Measurements from ENCODE around the gene CROCC2.

Gene CROCC2

DNA sequence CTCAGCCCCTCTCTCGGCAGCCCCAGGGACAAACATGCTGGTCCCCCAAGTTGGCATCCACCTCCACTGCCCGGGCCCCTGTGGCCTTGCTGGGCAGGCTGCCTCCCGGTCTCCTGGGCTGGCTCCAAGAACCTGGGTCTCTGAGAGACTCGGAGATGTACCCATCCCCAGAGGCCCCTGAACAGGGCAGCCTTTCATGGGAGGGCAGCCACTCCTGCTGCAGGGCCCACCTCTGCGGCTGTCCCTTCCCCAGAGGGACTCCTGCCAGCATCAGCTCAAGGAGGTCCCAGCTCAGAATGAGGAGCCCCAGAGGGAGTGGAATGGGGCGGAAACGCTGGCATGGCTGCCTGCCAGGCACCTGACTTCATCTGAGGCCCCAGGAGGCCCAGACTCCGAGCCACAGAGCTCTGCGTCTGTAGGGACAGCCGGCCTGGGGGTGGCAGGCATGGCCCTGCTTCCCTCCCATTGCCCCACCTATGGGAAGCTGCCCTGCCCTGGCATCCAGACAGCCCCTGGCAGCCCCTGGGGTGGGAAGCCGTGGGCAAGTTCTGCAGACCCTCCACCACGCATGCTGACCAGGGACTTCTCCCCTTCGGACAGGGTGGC is 857 bp upstream of the CROCC2 start:
- Histone ChIP-seq H3K9me3 (no peaks in the 10 kb centered on the region), H3K27me3 (no peaks in the 10 kb centered on the region), H3K4me1 (peaks cover 65% of the 10 kb centered on the region), H3K4me2 (peak overlapping the region; percentile 98), H3K27ac (peak overlapping the region; percentile 63; the same call in 1 of the 2 replicates), H4K20me1 (peaks cover 23% of the 10 kb centered on the region), H3K9ac (no peak overlapping the region), H3K4me3 (peak overlapping the region; percentile 2; the same call in 1 of the 2 replicates), H3K36me3 (no peaks in the 10 kb centered on the region)
- no peak for TF ChIP-seq Cebpa-rat (IDR thresholded peaks at IDR 0.05)

DNA sequence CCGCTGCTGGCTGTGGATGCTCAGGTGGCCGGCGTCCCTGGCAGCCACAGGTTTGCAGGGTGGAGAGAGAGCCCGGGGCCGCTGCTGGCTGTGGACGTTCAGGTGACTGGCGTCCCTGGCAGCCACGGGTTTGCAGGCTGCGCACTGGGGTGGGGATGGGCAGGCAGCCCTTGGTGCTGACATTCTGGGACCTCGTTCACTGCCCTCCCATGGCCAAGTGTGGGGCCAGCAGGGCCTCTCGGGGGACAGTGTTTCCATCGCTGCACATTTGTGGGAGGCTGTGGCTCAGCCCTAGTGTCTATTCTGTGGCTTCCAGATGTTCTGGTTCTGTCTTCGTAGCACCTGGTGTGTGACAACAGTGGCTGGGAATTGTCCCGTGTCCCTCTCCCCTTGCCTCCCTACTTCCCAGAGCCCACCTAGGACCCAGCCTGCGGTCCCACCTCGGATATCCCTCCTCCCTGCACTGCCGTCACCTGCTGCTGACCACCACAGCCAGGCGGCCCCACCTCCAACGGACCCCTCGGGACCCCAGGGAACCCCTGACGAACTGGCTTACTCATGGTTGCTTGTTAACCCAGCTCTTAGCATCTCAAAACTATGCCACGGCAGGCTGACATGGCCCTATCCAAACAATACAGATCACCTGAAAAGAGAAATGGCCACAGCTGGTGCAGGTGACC is 915 bp downstream of the CROCC2 start:
- Histone ChIP-seq H4K20me1 (peaks cover 23% of the 10 kb centered on the region), H3K4me2 (peak overlapping the region; percentile 98), H3K4me1 (peaks cover 67% of the 10 kb centered on the region), H3K9me3 (no peaks in the 10 kb centered on the region), H3K36me3 (no peaks in the 10 kb centered on the region), H3K27me3 (no peaks in the 10 kb centered on the region), H3K27ac (no peak overlapping the region), H3K9ac (no peak overlapping the region), H3K4me3 (no peak overlapping the region)
- no peak for TF ChIP-seq Cebpa-rat (IDR thresholded peaks at IDR 0.05)

DNA sequence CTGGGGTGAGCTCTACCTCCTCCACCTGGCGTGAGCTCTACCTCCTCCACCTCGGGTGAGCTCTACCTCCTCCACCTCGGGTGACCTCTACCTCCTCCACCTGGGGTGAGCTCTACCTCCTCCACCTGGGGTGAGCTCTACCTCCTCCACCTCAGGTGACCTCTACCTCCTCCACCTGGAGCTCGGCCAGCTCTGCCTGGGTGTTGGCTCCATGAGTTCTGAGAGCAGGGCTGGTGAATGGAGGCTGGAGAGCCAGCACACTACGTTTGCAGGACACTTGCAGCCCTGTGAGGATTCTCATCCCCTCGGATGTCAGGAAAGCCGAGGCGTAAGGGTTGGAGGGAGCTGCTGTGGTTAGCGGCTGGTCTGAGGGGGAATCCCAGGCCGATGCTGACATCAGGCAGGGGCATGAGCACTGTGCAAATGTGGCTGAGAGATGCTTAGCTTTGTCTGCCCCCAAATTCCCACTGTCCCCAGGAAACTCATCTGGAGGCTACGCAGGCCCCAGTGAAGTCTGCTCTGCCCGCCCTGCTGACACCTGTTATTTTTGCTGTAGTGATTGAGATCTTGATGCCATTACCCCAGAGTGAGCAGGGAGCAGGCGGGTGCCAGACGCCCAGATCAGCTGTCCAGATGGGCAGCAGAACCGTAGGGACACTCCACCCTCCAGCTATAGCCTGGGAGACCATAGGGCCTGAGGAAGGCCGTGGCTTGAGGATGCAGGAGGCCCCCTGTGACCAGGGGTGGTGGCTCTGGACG is 3.3 kb downstream of the CROCC2 start:
- Histone ChIP-seq H3K4me3 (no peak overlapping the region), H3K36me3 (no peaks in the 10 kb centered on the region), H3K9me3 (no peaks in the 10 kb centered on the region), H3K27ac (no peak overlapping the region), H3K27me3 (no peaks in the 10 kb centered on the region), H3K4me1 (peaks cover 59% of the 10 kb centered on the region), H3K4me2 (no peak overlapping the region), H4K20me1 (peaks cover 23% of the 10 kb centered on the region), H3K9ac (no peak overlapping the region)
- no peak for TF ChIP-seq Cebpa-rat (IDR thresholded peaks at IDR 0.05)

DNA sequence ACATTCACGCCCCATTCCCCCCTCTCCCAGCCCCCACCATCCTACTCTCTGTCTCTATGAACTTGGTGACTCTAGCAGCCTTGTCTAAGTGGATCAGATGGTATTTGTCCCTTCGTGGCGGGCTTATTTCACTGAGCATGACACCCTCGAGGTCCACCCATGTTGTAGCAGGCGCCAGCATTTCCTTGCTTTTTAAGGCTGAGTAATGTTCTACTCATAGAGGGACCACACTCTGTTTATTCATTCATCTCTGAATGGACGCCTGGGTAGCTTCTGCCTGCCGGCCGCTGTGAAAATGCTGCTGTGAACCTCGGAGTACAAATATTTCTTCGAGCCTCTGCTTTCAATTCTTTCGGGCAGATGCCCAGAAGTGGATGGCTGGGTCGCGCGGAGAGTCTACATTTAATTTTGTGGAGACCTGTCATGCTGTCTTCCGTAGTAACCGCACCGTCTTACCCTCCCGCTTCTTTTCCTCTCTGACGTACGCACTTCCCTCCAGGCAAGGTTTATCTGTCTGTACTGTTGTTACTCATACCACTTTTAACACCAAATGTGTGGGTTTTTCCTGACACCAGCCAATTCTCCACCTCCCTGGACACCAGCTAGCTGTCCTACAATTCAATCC is 5.6 kb downstream of the CROCC2 start:
- Histone ChIP-seq H3K27me3 (no peaks in the 10 kb centered on the region), H3K4me1 (peaks cover 54% of the 10 kb centered on the region), H3K27ac (no peak overlapping the region), H3K9me3 (no peaks in the 10 kb centered on the region), H4K20me1 (no peaks in the 10 kb centered on the region), H3K4me2 (no peak overlapping the region), H3K36me3 (no peaks in the 10 kb centered on the region), H3K9ac (0 out of 2 replicates have a peak overlapping the region, but pooled peaks have one; percentile 15), H3K4me3 (no peak overlapping the region)
- no peak for TF ChIP-seq Cebpa-rat (IDR thresholded peaks at IDR 0.05)

DNA sequence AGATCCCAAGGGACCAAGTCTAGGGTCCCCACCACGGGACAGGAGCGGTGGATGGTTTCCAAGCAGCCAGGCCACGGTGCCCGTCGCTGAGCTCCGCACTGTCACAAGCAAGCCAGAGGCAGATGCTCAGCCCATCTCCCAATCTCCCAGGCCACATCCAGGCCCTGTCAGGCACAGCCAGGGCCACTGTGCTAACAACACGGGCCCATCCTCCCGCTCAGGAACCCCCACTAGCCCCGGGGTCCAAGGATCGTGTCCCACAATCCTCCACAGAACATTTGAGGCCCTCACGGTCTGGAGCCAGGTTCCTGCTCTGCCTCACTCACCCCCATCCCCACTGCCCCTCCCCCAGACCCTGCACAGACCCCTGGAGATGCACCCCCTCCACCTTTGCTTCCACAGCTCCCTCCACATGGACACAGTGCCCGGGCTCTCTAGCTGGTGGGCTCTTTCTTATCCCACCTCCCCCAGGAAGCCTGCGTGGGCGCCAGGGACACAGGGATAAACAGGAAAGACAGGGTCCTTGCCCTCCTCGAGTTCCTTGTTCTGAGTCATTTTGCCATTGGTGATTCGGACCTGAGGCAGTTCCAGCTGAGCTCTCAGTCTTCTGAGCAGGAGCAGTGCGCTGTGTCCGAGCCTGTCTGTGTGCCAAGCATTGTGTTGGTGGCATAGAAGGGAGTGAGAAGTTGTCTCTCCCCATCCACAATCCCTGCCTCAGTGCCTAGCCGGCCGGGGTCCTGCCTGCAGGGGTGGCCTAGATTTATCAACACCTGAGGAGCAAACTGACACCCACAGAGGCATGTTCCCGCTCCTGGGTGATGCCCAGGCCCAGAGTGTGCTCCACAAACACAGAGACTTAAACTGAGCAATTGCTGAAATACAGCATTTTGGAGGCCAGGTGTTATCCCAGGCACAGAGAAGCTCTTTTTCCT is 7.0 kb downstream of the CROCC2 start:
- Histone ChIP-seq H3K27me3 (no peaks in the 10 kb centered on the region), H3K9ac (0 out of 2 replicates have a peak overlapping the region, but pooled peaks have one; percentile 15), H4K20me1 (no peaks in the 10 kb centered on the region), H3K36me3 (no peaks in the 10 kb centered on the region), H3K4me3 (no peak overlapping the region), H3K4me1 (peaks cover 61% of the 10 kb centered on the region), H3K4me2 (peak overlapping the region; percentile 41), H3K9me3 (no peaks in the 10 kb centered on the region), H3K27ac (no peak overlapping the region)
- TF ChIP-seq Cebpa-rat (IDR thresholded peaks at IDR 0.05): no peak

DNA sequence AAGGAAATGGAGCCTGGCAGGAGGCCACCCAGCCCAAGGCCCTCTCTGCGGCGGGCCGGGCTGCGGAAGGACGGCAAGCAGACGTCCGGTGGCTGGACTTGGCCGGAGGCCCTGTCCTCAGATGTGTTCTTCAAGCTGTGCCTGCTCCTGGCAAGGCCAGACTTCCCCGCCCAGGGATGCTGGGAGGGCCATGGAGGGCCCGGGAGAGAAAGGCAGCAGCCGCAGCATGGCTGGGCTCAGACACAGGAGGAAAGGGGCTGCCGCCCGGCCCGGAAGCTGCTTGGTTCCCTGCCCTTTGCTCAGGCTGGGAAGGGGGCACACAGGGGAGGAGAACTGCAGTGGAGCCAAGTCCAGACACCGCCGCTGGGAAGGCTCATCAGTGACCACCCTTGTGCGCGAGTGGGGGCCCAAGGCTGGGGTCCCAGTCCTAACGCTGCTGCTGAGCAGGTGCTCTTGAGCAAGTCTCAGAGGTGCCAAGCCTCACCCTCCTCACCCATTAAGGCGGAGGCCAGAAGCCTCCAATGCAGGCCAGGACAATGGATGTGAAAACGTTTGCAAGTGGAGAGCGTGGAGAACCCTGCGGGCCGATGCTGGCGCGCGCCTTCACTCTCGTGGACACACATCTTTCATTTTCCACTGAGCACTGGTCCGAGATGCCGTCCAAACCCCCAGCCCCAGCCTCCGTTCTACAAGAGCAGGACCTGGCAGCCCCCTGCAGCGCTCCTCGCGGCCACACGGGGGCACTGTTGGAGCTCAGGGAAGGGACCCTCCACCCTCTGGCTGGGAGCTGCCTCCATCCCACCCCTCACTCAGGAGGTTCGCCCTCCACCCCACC is 7.9 kb downstream of the CROCC2 start:
- Histone ChIP-seq H3K4me1 (peaks cover 67% of the 10 kb centered on the region), H3K9ac (no peak overlapping the region), H3K27ac (no peak overlapping the region), H3K27me3 (no peaks in the 10 kb centered on the region), H3K36me3 (no peaks in the 10 kb centered on the region), H3K9me3 (no peaks in the 10 kb centered on the region), H3K4me2 (peak overlapping the region; percentile 92), H4K20me1 (no peaks in the 10 kb centered on the region), H3K4me3 (no peak overlapping the region)
- TF ChIP-seq Cebpa-rat (IDR thresholded peaks at IDR 0.05): no peak

DNA sequence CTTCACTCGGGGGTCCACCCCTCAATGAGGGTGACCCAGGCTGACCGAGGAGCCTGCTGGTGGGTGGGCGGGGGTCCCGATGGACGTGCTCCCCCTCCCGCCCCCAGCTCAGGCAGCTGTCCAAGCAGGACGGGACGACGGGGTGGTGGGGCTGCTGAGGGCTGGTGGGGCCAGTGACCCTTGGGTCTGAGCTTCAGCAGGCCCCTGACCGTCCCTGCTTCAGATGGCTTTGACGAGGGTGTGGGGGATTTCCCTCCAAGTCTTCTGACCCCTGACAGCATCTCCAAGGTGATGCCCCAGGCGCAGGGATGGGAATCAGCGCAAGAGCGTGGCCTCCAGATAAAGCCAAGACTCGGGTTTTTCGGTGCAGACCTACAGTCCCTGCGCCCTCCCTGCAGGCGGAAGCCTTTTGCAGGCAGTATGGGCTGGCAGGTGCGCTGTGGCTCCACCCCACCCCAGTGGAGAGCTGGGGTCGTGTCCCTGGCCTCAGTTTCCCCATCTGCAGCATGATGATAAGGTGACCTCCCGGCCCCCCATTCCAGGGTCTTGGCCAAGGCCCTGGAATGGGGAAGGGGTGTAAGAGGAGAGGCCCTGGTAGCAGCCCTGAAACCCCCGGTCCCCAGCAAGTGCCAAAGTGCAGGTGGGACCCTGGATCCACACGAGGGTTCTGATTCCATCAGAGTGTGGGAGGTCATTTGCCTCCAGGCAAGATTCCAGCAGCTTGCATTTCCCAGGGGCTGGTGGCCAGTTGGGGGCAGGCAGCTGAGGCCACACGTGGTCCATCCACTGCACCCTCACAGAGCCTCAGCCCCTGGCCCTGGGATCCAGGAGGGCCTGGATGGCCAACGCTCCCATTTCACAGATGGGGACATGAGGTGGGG is 8.7 kb downstream of the CROCC2 start:
- H4K20me1 ChIP-seq: no peaks in the 10 kb centered on the region
- peak overlapping the region; percentile 92 for H3K4me2 ChIP-seq
- TF ChIP-seq Cebpa-rat (IDR thresholded peaks at IDR 0.05): no peak
- H3K36me3 ChIP-seq: no peaks in the 10 kb centered on the region
- peak overlapping the region; percentile 62; the same call in 1 of the 2 replicates for H3K4me3 ChIP-seq
- H3K9me3 ChIP-seq: no peaks in the 10 kb centered on the region
- H3K27me3 ChIP-seq: no peaks in the 10 kb centered on the region
- H3K4me1 ChIP-seq: peaks cover 61% of the 10 kb centered on the region
- peak overlapping the region; percentile 67; the same call in 1 of the 2 replicates for H3K27ac ChIP-seq
- H3K9ac ChIP-seq: no peak overlapping the region; the same call in 1 of the 2 replicates

Measured in BLaER1 (cell line).